GM12878 (cell line): ENCODE data around the gene BNIP5.

ENCODE experiments used
- BCL3 ChIP-seq: IDR thresholded peaks from 2 replicates; pipeline ENCODE4 v1.6.1; 2011; ENCODE audit warnings: borderline replicate concordance, low read depth, mild to moderate bottlenecking, moderate library complexity, low read length; ENCODE audit not compliant: insufficient read depth, poor library complexity, severe bottlenecking
- EP300 ChIP-seq, 2 experiments: fragments of 150-350 bp in 1 of 2; IDR thresholded peaks; 2 replicates each; pipeline ENCODE4 v1.6.1; 2011 to 2012; ENCODE audit warnings: low read depth in 2 of 2, low read length in 2 of 2, borderline replicate concordance in 1 of 2, improper control_type of control experiment in 1 of 2, inconsistent platforms in 1 of 2; ENCODE audit not compliant: control insufficient read depth in 1 of 2
- POLR2A ChIP-seq: IDR thresholded peaks from 2 replicates; pipeline ENCODE4 v1.6.1; 2011; ENCODE audit warnings: low read depth, mild to moderate bottlenecking, low read length
- SMAD1 ChIP-seq: fragments of 450-650 bp; IDR thresholded peaks from 2 replicates; pipeline ENCODE4 v1.6.1; 2018; ENCODE audit warnings: mild to moderate bottlenecking, low read depth; ENCODE audit not compliant: partially characterized antibody
- TBL1XR1 ChIP-seq: IDR thresholded peaks from 2 replicates; pipeline ENCODE4 v1.6.1; 2012; ENCODE audit warnings: low read depth, low read length, improper control_type of control experiment

GRCh38 chr6:36364669-36365479 is 28.2 kb upstream of the BNIP5 start:
- TF ChIP-seq POLR2A: no peak; the same call in 1 of the 2 replicates
- TF ChIP-seq TBL1XR1: no peak
- TF ChIP-seq EP300 (IDR thresholded peaks at IDR 0.05; ENCODE audit: borderline replicate concordance in 1 of 2, control insufficient read depth in 1 of 2, low read depth in 2 of 2, low read length in 2 of 2): 0 out of 4 replicates have a peak, but pooled peaks of 1 of the 2 experiments have one; percentile 9
- TF ChIP-seq BCL3: no peak
- TF ChIP-seq SMAD1: no peak
